ENCODE measurements around the gene METTL21C.

METTL21C gene

DNA sequence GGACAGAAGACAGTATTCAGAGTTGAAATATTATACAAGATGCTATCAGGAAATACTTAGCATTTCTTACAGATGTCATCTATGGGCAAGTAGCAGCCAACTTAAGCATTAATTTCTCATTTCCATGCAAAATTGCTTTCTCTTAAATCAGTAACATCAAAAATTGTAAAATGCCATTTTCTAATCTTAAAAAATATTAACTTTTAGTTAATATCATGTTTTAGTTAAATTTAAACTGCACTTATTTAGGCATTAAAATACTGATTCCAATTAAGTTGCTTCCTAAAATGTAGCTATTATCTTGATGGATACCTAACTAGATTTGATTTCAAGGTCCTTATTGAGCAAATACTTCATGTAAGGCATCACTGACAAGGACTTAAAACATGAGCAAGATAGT, 27.8 kb downstream of the METTL21C start:
- no peak for DNase-seq (ENCODE audit: low read depth)

DNA sequence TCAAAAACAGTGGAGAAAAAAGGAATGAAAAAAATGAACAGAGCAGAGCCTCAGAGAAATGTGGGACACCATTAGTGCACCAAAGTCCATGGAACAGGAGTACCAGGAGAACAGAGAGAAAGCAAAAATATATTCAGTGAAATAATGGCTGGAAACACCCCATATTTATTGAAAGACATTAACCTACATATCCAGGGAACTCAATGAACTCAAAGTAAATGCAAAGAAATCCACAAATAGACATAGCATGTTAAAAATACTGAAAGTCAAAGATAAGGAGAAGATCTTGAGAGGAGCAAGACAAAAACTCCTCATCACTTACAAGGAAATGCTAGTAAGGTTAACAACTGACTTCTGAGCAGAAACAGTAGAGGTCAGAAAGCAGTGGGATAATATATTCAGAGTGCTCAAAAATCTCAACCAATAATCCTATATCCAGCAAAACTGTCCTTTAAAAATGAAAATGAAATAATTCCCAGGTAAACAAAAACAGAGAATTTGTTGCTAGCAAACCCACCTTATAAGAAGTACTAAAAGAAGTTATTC, 35.6 kb downstream of the METTL21C start:
- no peak for DNase-seq (ENCODE audit: low read depth)

DNA sequence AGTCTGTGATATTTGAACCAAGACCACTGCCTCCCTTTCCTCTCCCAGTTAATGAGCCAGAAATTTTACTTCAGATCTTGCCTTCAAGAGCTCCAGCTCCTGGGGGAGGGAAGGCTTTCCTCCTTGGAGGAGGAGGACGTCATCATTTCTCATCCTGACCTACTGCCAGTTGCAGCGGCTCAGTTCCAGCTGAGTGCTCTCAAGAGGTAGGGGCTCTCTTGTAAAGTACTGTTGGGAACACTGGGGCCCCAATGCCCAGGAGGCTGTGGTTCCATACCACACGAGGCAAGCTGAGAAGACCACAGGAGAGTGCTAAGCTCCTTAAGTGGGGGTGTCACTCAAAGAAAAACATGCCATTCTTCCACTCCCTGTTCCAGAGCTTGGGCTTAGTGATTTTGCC, 36.2 kb downstream of the METTL21C start:
- DNase-seq (ENCODE audit: low read depth), result no peak

DNA sequence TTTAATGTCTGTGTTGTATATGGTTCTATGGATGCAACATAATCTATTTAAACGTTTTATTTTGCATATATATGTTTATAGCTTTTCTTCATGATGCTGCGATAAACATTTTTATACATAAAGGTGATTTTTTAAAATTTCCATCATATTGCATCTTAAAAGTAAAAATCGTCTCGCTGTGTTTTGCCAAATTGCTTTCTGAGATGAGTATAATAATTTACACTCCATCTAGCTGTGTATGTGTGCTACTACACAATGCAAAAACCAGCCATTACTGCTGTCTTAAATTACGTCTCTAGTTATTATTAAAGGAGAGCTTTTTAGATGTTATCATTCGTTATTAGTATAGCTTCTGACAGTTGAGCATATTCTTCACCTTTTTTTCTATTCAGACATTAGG, 37.2 kb downstream of the METTL21C start:
- no peak for DNase-seq (ENCODE audit: low read depth)

DNA sequence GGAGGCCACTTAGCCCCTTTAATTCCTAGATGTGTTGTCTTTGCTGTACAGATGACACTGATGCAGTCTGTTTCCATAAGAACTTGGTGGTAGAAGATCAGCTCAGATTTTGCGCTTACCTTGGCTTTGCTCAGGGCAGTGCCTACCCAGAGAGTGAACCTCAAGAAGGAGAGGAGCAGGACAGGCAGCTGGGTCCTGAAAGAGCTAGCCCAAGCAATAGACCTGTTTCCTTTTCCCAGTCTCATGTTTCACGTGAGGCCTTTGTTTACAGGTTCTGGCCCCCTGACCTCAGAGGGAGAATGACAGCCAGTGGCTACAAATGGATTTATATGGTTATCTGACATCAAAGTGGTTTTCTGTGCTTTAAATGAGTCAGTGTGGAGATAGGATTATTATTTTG, 40.1 kb downstream of the METTL21C start:
- no peak for DNase-seq (ENCODE audit: low read depth)

DNA sequence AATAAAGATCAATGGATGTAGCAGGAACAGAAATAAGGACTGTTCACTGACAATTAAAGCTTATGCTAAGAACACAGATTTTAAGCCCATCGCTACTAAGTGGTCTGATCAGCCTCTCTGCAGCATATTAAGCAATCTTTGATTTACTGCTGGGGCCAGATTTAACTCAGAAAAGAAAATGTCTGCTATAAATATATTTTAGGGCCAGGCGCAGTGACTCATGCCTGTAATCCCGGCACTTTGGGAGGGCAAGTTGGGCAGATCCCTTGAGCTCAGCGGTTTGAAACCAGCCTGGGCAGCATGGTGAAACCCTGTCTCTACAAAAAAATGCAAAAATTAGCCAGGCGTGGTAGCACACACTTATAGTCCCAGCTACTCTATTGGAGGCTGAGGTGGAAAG, 43.0 kb downstream of the METTL21C start:
- peak; percentile 21 for DNase-seq (ENCODE audit: low read depth)

DNA sequence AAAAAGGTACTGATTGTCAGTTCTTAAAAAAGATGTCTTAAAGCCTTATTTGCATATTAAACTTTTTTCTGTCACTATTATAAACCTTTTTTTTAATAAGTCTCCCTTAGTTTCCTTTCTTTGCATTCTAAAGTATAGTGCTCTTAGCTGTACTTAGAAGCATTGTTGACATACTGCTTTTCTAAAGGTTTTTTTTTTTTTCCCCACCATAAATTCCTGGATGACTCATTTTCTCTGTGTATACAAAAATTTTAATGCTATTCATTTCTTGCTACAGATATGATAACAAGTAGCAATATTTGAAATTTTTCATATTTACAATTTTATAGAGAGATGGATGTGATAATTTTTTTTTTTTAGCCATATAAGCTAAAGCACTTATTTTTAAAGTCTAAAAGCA, 43.5 kb downstream of the METTL21C start:
- DNase-seq (ENCODE audit: low read depth), result peak; percentile 5

DNA sequence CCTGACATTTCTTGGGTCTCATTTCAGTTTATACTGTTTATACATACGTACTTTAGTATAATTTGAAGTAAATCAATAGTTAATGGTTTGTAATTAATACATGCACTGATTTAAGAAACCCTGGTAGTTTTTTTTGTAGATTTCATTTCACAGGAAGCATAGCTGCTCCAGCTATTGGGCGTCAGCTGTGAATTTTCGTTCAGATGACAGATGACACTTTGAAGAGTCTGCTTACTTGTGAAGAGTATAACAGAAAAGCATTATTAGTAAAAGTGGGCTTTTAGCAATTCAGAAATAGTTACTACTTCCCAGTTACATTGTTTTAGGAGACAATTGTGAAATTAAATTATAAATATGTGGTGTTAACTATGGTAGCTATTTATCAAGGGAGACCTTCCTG, 44.4 kb downstream of the METTL21C start:
- DNase-seq (ENCODE audit: low read depth), result no peak

DNA sequence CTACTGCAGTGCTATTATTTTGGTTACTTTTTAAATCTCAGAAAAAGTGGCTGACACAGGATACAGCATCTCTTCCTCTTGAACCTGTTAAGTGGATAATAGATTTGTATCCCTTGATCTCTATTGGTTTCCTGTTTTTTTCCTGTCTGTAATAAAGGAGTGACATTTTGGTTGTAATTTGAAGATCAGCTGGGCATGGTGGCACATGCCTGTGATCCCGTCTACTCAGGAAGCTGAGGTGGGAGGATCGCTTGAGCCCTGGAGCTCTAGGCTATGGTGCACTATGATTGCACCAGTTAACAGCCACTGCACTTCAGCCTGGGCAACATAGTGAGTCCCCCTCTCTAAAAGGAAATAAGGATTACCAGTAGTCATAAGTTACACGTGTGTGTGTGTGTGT, 46.8 kb downstream of the METTL21C start:
- no peak for DNase-seq (ENCODE audit: low read depth)

DNA sequence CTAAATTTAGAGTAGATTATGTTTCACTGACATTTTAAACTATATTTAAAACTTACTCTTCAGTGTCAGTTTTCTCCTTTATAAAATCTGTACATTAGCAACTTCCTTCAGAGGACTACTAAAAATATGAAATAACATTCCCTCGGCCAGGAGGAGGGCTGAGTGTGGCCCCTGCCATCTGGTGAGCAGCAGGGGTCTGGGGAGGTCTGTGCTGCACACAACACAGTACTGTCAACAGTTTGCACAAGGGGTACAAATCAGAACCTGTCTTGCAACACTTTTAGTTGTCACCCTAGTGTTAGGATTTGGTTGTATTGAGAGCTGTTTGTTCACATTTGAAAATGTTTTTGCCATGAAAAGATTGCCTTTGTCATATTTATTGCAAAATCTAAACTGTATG, 49.1 kb downstream of the METTL21C start:
- DNase-seq (ENCODE audit: low read depth), result no peak

DNA sequence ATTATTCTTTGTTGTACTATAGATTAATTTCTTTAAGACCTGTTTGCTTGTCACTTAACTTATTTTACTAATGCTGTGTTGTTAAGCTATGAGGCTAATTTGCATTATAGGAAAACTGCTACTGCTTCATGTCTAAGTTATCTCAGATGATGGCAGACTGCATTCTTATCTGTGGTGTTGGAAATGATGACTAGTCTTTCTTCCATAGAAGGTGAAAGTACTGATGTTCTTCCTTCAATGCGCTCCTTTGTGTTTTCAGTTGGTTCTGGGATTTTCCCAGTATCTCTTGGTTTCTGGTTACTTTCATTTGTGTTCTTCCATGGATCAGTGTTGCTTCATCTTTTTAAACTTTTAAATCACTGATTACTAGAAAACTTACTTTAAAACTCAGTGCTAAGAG, 51.2 kb downstream of the METTL21C start:
- no peak for DNase-seq (ENCODE audit: low read depth)

DNA sequence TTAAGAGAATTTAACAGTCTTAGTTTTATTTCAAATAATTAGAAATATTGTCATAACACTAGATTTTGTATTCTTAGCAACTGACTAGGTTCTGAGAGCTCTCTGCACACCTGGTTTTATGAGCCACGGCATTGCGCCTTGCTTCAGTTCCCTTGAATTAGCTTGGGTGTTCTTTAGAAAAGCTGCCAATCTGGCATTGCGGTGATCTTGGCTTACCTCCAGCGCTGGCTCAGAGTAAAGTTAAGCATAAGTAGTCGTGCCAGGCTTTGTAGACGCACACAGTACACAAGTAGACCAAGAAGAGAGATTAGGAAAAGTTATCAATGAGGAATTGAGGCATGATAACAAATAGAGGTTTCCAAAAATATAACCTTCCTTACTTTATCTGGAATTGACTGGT, 52.4 kb downstream of the METTL21C start:
- no peak for DNase-seq (ENCODE audit: low read depth)

DNA sequence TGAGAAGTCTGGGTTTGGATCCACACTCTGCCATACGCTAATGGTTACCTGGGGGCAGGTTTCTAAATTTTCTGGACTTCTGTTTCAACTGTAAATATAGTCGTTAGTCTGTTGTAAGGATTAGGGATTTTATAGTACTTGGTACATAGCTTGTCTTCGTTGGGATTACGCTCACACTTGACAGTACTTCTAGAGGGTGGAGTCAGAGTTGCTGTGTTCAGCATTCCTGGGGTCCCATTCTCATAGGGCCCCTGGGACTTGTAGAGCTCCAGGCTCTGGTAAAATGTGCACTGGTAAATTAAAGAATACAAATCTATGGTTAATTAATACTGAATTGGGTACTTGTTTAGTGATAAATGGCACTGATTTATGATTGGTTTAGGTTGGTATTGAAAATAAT, 52.8 kb downstream of the METTL21C start:
- DNase-seq (ENCODE audit: low read depth), result no peak

DNA sequence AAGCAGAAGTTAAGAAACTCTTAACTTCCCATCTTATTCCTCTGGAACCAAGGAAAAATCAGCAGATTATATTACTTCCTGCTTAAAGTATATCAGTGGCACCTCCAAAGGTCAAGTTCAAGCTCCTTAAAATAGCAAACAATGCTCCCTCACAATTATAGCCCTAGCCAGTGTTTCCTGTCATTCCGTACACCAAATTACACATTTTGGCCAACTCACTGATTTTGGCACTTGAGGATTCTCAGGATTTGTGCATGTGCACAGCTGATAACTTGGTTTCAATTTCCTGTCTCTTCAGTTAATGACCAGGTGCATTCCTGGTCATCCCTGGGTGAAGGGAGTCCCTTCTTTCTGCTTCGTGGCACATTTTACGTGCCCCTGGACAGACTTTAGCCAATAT, 56.1 kb downstream of the METTL21C start:
- no peak for DNase-seq (ENCODE audit: low read depth)
